H7 (cell line): ENCODE measurements around the gene ZNF154. TPM values are rescaled to one million over a fixed set of nuclear protein-coding genes. Genes with fewer than 3 reads are reported as not detected.

Experiments
- DNase-seq: peaks from one replicate; pipeline ENCODE4 v3.0.0; 2012
- H3K27me3 ChIP-seq: 2 replicates; pipeline ENCODE4 v1.6.0; 2011; ENCODE audit warnings: mild to moderate bottlenecking, low read length; ENCODE audit not compliant: control insufficient read depth, insufficient read depth
- H3K36me3 ChIP-seq: replicated peaks from 2 replicates; pipeline ENCODE4 v1.5.1; 2011; ENCODE audit warnings: low read length; ENCODE audit not compliant: control insufficient read depth, insufficient read depth
- H3K4me3 ChIP-seq: 2 replicates; pipeline ENCODE4 v1.5.1; 2011; ENCODE audit warnings: low read depth, mild to moderate bottlenecking, control low read depth, low read length, moderate library complexity; ENCODE audit not compliant: insufficient read depth
- total RNA-seq: library from RNA; depleted of rRNA; stranded (reverse); fragments of >200 nt; shearing (Covaris generic); gene quantifications from 2 replicates; pipeline ENCODE4 v1.2.3, GENCODE V29; 2014

The ZNF154 gene
- total RNA-seq, 1 experiment from 2014 or later, result 3.9 TPM

- H3K27me3 ChIP-seq, result no peaks in the 10 kb centered on the region
- H3K36me3 ChIP-seq, result peaks cover 15% of the 10 kb centered on the region
- no peak for DNase-seq
- no peak overlapping the region for H3K4me3 ChIP-seq
These were observed 2.7 kb downstream of the ZNF154 start for GRCh38 chr19:57706346-57706745.

GRCh38 chr19:57701625-57702024, 7.4 kb downstream of the ZNF154 start:
- Histone ChIP-seq H3K4me3 (no peak overlapping the region), H3K36me3 (peaks cover 19% of the 10 kb centered on the region), H3K27me3 (no peaks in the 10 kb centered on the region)
- DNase-seq, result no peak

GRCh38 chr19:57689750-57690149, 19.3 kb downstream of the ZNF154 start:
- no peak for DNase-seq
- no peaks in the 10 kb centered on the region for H3K27me3 ChIP-seq
- H3K36me3 ChIP-seq, result peaks cover 41% of the 10 kb centered on the region
- no peak overlapping the region for H3K4me3 ChIP-seq

GRCh38 chr19:57688011-57688763, 20.8 kb downstream of the ZNF154 start:
- H3K27me3 ChIP-seq, result no peaks in the 10 kb centered on the region
- H3K4me3 ChIP-seq, result no peak overlapping the region
- peaks cover 49% of the 10 kb centered on the region for H3K36me3 ChIP-seq
- no peak for DNase-seq

- H3K36me3 ChIP-seq, result peaks cover 49% of the 10 kb centered on the region
- no peak for DNase-seq
- H3K27me3 ChIP-seq, result no peaks in the 10 kb centered on the region
- no peak overlapping the region for H3K4me3 ChIP-seq
These were observed 21.5 kb downstream of the ZNF154 start for GRCh38 chr19:57687363-57688010.

- no peak overlapping the region for H3K4me3 ChIP-seq
These were observed 22.3 kb downstream of the ZNF154 start for GRCh38 chr19:57686727-57687126.

GRCh38 chr19:57682226-57682766, 26.7 kb downstream of the ZNF154 start:
- H3K36me3 ChIP-seq, result peaks cover 35% of the 10 kb centered on the region
- peaks cover 3% of the 10 kb centered on the region for H3K27me3 ChIP-seq
- peak overlapping the region; percentile 81 for H3K4me3 ChIP-seq
- DNase-seq, result no peak

More at GRCh38 chr19:57686727-57687126, 22.3 kb downstream of the ZNF154 start:
- Histone ChIP-seq H3K27me3 (no peaks in the 10 kb centered on the region), H3K36me3 (peaks cover 49% of the 10 kb centered on the region)
- DNase-seq, result no peak

- no peak for DNase-seq
- no peak overlapping the region for H3K4me3 ChIP-seq
- H3K27me3 ChIP-seq, result peaks cover 3% of the 10 kb centered on the region
- H3K36me3 ChIP-seq, result no peaks in the 10 kb centered on the region
These were observed 33.1 kb downstream of the ZNF154 start for GRCh38 chr19:57675881-57676280.

GRCh38 chr19:57672466-57672865, 36.5 kb downstream of the ZNF154 start:
- Histone ChIP-seq H3K4me3 (no peak overlapping the region), H3K27me3 (peaks cover 2% of the 10 kb centered on the region; the same call in 1 of the 2 replicates), H3K36me3 (no peaks in the 10 kb centered on the region)
- DNase-seq, result no peak

GRCh38 chr19:57671124-57671895, 37.7 kb downstream of the ZNF154 start:
- DNase-seq, result no peak
- Histone ChIP-seq H3K27me3 (peaks cover 2% of the 10 kb centered on the region; the same call in 1 of the 2 replicates), H3K36me3 (no peaks in the 10 kb centered on the region), H3K4me3 (no peak overlapping the region)

- no peak for DNase-seq
These were observed 40.4 kb downstream of the ZNF154 start, which contains the start of gene ZSCAN4 for GRCh38 chr19:57668635-57669034. TSS of gene ZSCAN4 (plus strand) at chr19:57668935. CDS start at chr19:57676146, 7,211 bp downstream.

GRCh38 chr19:57667228-57667627, 41.8 kb downstream of the ZNF154 start:
- no peak overlapping the region for H3K4me3 ChIP-seq
- no peaks in the 10 kb centered on the region for H3K36me3 ChIP-seq
- DNase-seq, result no peak
- H3K27me3 ChIP-seq, result peaks cover 15% of the 10 kb centered on the region; the same call in 1 of the 2 replicates

More at GRCh38 chr19:57668635-57669034, 40.4 kb downstream of the ZNF154 start, which contains the start of gene ZSCAN4:
- Histone ChIP-seq H3K4me3 (no peak within 1 kb of the TSS), H3K36me3 (no peaks in the 10 kb centered on the region), H3K27me3 (peaks cover 11% of the 10 kb centered on the region; the same call in 1 of the 2 replicates)

GRCh38 chr19:57665261-57665806, 43.7 kb downstream of the ZNF154 start:
- no peak for DNase-seq
- Histone ChIP-seq H3K36me3 (no peaks in the 10 kb centered on the region), H3K27me3 (peaks cover 15% of the 10 kb centered on the region; the same call in 1 of the 2 replicates), H3K4me3 (no peak overlapping the region)
